Cardiac muscle cell (in vitro differentiated cells and primary cell): ENCODE data around the gene IGSF23. TPM values are rescaled to one million over a fixed set of nuclear protein-coding genes. Genes with fewer than 3 reads are reported as not detected.
A peak's percentile ranks its signal among the peaks of the same experiment; 100 is the strongest.

Experiments used
- DNase-seq, 2 donors: peaks; one replicate each; pipeline versions ENCODE4 v3.0.0 to v3.0.0-alpha.2; 2010 to 2017; ENCODE audit warnings: low read depth in 1 of 2, low spot score in 1 of 2
- H3K27ac ChIP-seq: fragments of 200-600 bp; sonication (generic); 2 replicates; pipeline ENCODE4 v1.5.1; 2016
- H3K27me3 ChIP-seq: fragments of 200-600 bp; sonication (generic); 2 replicates; pipeline ENCODE4 v1.6.0; 2016; ENCODE audit warnings: control low read depth
- H3K36me3 ChIP-seq: fragments of 200-600 bp; sonication (generic); 2 replicates; pipeline ENCODE4 v1.5.1; 2016; ENCODE audit warnings: control low read depth
- H3K4me1 ChIP-seq: fragments of 200-600 bp; sonication (generic); 2 replicates; pipeline ENCODE4 v1.8.1; 2017; ENCODE audit warnings: low read depth, mild to moderate bottlenecking, mixed run types
- H3K4me3 ChIP-seq: fragments of 200-600 bp; sonication (generic); 2 replicates; pipeline ENCODE4 v1.5.1; 2016; ENCODE audit warnings: mild to moderate bottlenecking
- H3K9me3 ChIP-seq: fragments of 200-600 bp; sonication (generic); 2 replicates; pipeline ENCODE4 v1.5.1; 2017; ENCODE audit warnings: low read depth, mild to moderate bottlenecking, control low read depth
- CTCF ChIP-seq: IDR thresholded peaks from 2 replicates; pipeline ENCODE4 v1.5.1; 2012; ENCODE audit warnings: low read depth, mild to moderate bottlenecking, low read length
- polyA plus RNA-seq: library from polyadenylated mRNA; unstranded; fragments of >200 nt; fragmentation: Nextera tagmentation; extraction: Ambion mirVana; gene quantifications from 2 replicates; pipeline ENCODE4 v1.2.1, GENCODE V29; 2016
- total RNA-seq: library from RNA; depleted of rRNA; stranded (reverse); fragments of >200 nt; gene quantifications from 2 replicates; pipeline ENCODE4 v1.2.3, GENCODE V29; 2016

Gene IGSF23
- total and polyA plus RNA-seq, 2 experiments from 2014 or later, result not detected

- Histone ChIP-seq H3K4me3 (no peak overlapping the region), H3K36me3 (no peaks in the 10 kb centered on the region), H3K27ac (no peak overlapping the region), H3K9me3 (no peaks in the 10 kb centered on the region), H3K27me3 (no peaks in the 10 kb centered on the region), H3K4me1 (no peaks in the 10 kb centered on the region)
- DNase-seq, result no peak
- no peak for TF ChIP-seq CTCF
These were observed 32.1 kb upstream of the IGSF23 start for GRCh38 chr19:44581288-44581687.

- H3K9me3 ChIP-seq, result no peaks in the 10 kb centered on the region
- no peak overlapping the region for H3K4me3 ChIP-seq
- no peak overlapping the region for H3K27ac ChIP-seq
- no peaks in the 10 kb centered on the region for H3K27me3 ChIP-seq
- peak; percentile 77 for TF ChIP-seq CTCF
- peak; percentile 41 to 63 for DNase-seq
- H3K4me1 ChIP-seq, result no peaks in the 10 kb centered on the region
- H3K36me3 ChIP-seq, result no peaks in the 10 kb centered on the region
These were observed 30.6 kb upstream of the IGSF23 start for GRCh38 chr19:44582581-44583265.

- Histone ChIP-seq H3K4me1 (no peaks in the 10 kb centered on the region), H3K36me3 (no peaks in the 10 kb centered on the region), H3K27ac (no peak overlapping the region), H3K4me3 (no peak overlapping the region), H3K9me3 (no peaks in the 10 kb centered on the region), H3K27me3 (no peaks in the 10 kb centered on the region)
- TF ChIP-seq CTCF, result peak; percentile 24
- peak in 1 of 2 donors; percentile 55 for DNase-seq
These were observed 27.8 kb upstream of the IGSF23 start for GRCh38 chr19:44585371-44586133.

- H3K27me3 ChIP-seq, result no peaks in the 10 kb centered on the region
- H3K27ac ChIP-seq, result no peak overlapping the region
- H3K4me1 ChIP-seq, result no peaks in the 10 kb centered on the region
- no peaks in the 10 kb centered on the region for H3K9me3 ChIP-seq
- peak in 1 of 2 donors; percentile 94 for DNase-seq
- peak; percentile 34 for TF ChIP-seq CTCF
- H3K36me3 ChIP-seq, result no peaks in the 10 kb centered on the region
- H3K4me3 ChIP-seq, result no peak overlapping the region
These were observed 25.2 kb upstream of the IGSF23 start for GRCh38 chr19:44587963-44588770.

- TF ChIP-seq CTCF, result no peak
- no peaks in the 10 kb centered on the region for H3K4me1 ChIP-seq
- H3K27me3 ChIP-seq, result no peaks in the 10 kb centered on the region
- no peaks in the 10 kb centered on the region for H3K9me3 ChIP-seq
- no peaks in the 10 kb centered on the region for H3K36me3 ChIP-seq
- DNase-seq, result no peak
- H3K27ac ChIP-seq, result no peak overlapping the region
- no peak overlapping the region for H3K4me3 ChIP-seq
These were observed 24.6 kb upstream of the IGSF23 start for GRCh38 chr19:44588771-44589112.
